ENCODE results near the gene SLC7A8.

SLC7A8 gene

DNA sequence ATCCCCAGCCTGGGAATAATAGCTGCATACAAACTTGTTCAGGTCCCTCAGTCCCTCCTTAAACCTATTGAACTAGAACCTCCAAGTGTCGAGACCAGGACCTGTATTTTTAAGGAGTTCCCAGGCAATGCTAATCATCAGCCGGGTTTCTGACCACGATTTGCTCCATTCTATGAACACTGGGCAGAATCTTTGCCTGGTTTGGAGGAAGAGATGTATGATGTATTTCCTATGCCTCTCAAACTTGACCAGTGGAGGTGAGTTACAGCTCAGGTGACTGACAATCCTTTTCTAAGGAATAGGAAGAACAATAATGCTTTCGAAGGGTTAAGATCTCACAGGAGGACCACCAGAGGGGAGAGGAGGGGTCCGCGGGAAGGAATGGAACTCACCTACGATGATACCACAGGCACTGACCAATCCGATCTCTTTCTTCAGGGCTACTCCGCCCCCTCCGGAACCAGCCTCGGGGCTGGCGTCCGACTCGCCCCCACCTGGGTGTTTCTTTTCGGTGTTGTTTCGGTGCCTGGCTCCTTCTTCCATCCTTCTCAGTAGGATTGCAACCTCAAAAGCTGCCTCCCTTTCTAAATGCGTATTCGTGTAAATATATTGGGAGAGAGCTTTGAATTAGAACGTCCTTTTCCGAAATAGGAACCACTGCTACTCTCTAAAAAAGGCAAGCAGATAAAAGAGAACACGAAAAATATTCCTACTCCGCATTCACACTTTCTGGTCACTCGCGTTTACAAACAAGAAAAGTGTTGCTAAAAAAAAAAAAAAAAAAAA lies 895 bp downstream of the SLC7A8 start:
- peak; percentile 76 for DNase-seq

DNA sequence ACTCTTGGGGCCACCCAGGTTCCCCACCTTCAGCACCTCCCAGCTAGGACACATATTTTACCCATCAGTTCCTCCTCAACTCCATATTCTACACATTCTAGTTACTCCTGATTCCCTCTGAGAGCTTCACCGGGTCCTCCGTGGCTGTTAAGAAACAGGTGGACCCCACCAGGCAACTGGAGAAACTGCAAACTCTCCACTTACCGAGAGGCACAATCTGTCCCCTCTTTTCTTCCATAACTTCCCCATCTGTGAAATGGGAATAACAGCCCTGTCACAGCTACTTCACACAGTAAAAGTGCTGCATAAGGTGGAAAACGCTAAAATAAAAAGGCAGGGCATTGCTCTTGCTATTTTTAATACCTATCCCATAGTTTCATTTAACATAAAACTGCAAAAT lies 1.5 kb downstream of the SLC7A8 start:
- DNase-seq = no peak

GRCh38 chr14:23181453-23181852 lies 2.0 kb downstream of the SLC7A8 start:
- DNase-seq = no peak

DNA sequence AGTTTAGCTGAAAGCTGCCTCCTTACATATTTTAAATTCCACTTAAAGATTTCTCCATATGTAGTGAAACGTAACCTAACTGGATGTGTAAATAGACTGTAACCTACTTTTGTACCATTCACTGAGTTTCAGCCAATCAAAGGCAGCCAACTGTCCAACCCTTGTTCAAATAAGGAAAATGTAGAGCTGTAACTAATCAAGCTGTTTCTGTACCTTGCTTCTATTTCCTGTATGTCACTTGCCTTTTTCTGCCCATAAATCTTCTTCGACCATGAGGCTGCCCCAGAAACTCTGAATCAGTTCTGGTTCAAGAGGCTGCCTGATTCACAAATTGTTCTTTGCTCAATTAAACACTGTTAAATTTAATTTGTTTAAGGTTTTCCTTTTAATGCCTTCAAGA lies 6.3 kb downstream of the SLC7A8 start:
- DNase-seq = peak; percentile 38

DNA sequence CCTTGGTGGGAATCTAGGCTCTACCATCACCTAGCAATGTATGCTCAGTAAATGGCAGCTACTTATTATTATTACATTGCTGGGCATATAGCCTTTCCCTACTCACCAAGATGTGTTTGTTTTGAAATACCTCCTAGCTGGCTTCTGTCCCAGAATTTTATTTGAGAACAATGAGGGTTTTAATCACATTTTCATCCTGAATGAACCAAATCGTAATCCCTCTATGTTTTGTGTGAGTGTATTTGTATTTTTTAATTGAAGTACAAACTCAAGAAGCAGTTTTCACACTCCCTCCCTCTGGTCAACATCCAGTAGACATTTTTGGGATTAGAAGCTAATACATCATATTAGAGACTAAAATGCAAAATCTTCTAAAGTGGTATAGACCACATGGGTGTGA lies 7.6 kb downstream of the SLC7A8 start:
- no peak for DNase-seq

DNA sequence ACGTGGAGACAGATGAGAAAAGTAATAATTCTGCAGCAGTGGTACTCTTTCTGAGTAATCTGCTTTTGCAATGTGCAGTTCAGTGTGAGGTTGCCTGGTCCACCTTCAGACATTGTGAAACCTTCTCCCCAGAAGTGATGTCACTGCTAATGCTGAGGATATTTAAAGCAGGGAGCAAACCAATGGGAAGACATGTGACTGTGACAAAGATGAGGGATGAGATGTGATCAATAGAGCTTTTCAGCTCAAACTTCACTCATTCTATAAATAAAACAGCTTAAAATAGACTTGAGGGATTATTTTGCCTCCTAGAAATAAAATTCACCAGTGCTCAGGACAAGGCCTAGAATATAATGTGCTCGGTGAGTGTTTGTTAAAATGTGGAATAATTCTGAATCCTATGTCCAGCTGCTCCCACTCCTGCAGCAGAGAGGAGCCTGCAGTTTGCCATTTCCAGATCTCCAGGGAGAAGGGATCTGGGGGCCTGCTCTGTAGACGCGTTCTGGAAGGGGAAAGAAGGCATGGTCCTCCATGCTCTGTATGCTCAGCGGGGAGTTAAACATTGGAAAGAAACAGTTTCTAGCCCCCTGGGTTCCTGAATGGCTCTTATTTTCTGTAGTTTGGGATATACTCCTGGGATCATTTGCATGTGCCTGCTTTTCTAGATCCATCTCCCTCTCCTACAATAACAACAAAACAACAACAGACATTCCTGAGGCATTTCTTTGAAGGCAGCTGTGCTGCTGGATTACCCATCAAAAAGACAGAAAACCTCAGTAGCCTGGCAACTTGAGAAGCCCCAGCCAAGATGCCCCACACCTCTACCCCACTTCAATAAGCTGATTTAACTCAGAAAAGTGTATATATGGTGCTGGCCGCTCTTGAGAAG lies 8.9 kb downstream of the SLC7A8 start:
- peak; percentile 62 for DNase-seq

- no peak for DNase-seq
Observed at GRCh38 chr14:23173796-23174195, 9.7 kb downstream of the SLC7A8 start.

GRCh38 chr14:23173031-23173430 lies 10.4 kb downstream of the SLC7A8 start:
- DNase-seq = no peak

GRCh38 chr14:23172574-23172973 lies 10.9 kb downstream of the SLC7A8 start:
- no peak for DNase-seq

GRCh38 chr14:23172096-23172495 lies 11.4 kb downstream of the SLC7A8 start:
- DNase-seq = no peak

DNA sequence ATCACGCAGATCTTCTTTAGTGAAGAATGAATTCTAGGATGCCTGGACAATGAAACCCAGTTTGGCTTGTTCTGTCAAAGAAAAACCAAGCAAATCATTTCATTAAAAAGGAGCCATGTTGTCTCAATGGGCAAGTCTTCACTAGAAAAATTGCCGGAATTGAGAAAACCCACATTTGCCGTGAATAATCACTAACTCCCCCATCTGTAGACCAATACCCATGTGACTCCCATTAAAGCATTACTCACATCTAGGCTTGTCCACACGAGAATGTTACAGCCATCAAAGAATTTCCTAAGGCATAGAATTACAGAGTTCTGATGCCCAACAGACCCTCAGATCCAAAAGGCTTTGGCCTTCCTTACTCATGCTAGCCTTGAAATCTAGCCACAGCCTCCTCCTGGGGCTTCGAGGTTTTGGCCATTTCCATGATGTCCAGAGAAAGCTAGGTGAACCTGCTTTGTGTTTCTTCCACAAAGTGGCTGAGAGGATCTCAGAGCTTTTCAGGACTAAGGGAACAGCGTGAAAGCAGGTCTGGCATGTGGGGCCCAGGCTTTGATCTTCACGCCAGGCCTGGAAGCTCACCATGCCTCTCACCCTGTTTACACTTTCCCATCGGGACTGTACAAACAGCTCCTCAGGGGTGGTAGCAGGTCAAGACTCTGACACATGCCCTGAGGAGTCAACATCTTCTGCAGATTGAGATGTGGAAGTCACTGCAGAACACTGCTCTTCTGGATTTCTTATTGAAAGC lies 12.1 kb downstream of the SLC7A8 start:
- DNase-seq = no peak

- DNase-seq = no peak
Observed at GRCh38 chr14:23169622-23170021, 13.8 kb downstream of the SLC7A8 start.

DNA sequence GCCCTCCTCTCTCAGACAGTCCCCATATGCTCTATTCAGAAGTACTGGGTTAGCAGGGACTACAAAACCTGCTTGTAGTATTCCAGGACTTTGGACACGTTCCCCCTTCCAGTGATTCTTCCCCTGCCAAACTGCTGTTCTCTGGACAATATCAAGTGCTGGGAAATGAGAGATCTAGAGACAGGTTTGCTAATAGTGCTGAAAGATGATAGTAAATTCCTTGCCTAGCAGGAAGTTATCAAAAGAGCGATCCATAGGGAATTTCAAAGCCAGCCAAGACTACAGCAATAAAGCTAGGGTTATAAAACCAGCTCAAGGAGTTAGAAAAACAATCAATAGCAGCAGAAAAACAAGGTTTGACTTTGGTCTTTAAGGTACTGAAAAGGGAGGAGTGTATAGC lies 15.2 kb downstream of the SLC7A8 start:
- no peak for DNase-seq

GRCh38 chr14:23167116-23167847 lies 16.2 kb downstream of the SLC7A8 start:
- peak; percentile 64 for DNase-seq

DNA sequence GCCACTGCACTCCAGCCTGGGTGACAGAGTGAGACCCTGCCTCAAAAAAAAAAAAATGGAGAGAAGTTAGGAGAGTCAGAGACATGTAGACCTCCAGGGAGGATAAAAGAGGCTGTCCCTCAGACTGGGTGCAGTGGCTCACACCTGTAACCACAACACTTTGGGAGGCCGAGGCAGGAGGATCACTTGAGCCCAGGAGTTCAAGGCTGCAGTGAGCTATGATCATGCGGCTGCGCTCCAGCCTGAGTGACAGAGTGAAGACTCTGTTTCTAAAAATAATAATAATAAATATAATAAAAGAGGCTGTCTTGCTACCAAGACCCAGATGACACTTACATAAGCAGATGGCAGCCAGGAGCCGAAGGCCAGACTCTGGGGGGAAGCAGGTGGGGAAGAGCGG lies 18.5 kb downstream of the SLC7A8 start:
- no peak for DNase-seq

DNA sequence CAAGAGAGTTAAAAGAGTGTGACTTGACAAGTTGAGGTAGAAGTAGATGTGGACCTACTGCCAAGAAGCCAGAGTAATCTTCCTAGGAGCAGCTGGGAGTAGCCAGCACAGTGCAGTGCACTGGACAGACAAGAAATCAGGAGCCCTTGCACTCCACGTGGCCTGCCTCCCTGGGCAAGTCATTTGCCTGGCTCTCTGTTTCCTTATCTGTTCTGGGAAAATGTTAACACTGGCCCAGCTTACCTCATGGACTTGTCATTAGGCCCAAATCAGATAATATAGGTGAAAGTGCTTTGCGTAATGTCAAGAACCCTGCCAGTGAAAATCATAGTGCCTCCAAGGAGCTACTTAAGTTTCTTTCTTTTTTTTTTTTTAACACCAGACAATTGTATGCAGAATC lies 19.2 kb downstream of the SLC7A8 start:
- DNase-seq = no peak

DNA sequence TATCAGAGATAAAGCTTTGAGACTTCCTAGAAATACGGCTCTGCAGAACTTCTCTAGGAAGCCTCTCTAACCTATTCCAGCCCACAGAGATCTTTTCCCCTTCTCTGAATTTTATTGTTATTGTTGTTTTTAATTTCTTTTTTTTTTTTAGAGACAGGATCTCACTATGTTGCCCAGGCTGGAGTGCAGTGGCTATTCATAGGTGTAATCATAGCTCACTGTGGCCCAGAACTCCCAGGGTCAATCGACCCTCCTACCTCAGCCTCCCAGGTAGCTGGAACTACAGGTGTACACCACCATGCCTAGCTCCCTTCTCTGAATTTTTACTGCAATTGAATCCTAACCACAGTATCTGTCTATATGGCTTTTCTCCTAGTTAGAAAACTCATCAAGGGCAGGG lies 19.6 kb downstream of the SLC7A8 start:
- no peak for DNase-seq

DNA sequence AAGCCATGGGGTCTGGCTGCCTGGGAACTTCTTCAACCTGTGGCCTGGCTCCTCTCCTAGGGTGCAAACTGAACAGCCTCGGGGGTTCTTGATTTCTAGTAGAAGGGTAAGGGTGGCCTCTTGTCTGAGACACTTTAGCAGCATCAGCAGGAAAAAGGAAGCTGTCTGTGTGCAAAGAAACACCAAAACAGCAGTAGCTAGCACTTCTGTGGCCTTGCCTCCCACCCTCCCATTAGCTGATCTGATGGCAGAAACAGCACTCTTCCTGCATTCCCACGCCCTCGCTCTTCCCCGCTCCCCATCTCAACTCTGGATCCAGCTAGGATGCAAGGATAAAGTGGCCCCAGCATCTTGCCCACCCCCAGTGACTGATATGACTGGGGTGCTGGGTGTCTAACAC lies 20.7 kb downstream of the SLC7A8 start:
- DNase-seq = no peak

- DNase-seq = no peak
Observed at GRCh38 chr14:23162005-23162404, 21.5 kb downstream of the SLC7A8 start.

DNA sequence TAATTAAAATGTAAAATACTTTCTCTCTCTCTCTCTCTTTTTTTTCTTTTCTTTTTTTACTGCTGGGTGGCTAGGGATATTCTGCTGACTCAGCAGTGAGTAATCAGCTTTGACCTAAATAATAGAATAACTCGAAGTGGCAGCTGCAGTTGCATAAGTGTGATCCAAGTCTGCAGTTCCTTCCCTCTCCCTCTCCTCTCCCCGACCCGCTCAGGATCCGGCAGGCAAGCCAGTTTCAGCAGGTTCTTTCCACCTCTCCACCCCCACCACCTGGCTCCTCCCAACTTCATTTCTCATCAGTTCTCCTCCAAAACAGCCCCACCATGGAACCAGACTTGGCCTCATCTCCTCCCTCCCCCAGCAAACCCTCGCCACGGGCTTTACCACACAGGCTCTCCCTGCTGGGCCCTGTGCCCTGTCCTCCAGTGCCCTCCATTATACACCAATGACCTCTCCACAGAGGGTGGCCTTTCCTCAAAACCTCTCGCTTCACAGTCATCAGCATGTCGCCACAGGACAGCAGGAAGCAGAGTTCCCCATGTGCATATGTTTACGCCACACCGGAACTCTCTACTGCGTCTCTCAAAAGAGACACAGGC lies 22.4 kb downstream of the SLC7A8 start:
- DNase-seq = peak; percentile 91

GRCh38 chr14:23159532-23159931 lies 23.9 kb downstream of the SLC7A8 start:
- DNase-seq = no peak

GRCh38 chr14:23158779-23159178 lies 24.7 kb downstream of the SLC7A8 start:
- no peak for DNase-seq
